Measurements from ENCODE around the gene CACNA2D4. TPM values are rescaled to one million over a fixed set of nuclear protein-coding genes. Genes with fewer than 3 reads are reported as not detected.
"Not testable (repeated sequence)": the region's sequence is repeated elsewhere in the genome, so short reads cannot be mapped to it uniquely, and the experiment has no call there.

The CACNA2D4 gene
- total RNA-seq (1.1 TPM), polyA plus RNA-seq (4.5 TPM)

- H3K4me3 ChIP-seq (ENCODE audit: low read depth, low read length) = no peak within 1 kb of the TSS
- 48% methylated on average over 18 of the region's 18 CpGs for WGBS
- no peak for DNase-seq (ENCODE audit: extremely low spot score)
- no peaks in the 10 kb centered on the region for H3K36me3 ChIP-seq (ENCODE audit: insufficient read depth)
- no peak within 1 kb of the TSS for H3K27ac ChIP-seq (ENCODE audit: low read depth)
- no peaks in the 10 kb centered on the region for H3K4me1 ChIP-seq (ENCODE audit: insufficient read depth)
These were observed at the start of gene CACNA2D4 for GRCh38 chr12:1918081-1918883. Gene CACNA2D4 (minus strand): TSS chr12:1918652. CDS start chr12:1918473, 179 bp downstream.

GRCh38 chr12:1966561-1967226, 48.2 kb upstream of the CACNA2D4 start:
- WGBS = 60% methylated on average over 4 of the region's 4 CpGs
- H3K27ac ChIP-seq (ENCODE audit: low read depth) = no peak overlapping the region
- no peak for DNase-seq (ENCODE audit: extremely low spot score)
- H3K36me3 ChIP-seq (ENCODE audit: insufficient read depth) = peaks cover 2% of the 10 kb centered on the region
- H3K4me3 ChIP-seq (ENCODE audit: low read depth, low read length) = no peak overlapping the region
- no peaks in the 10 kb centered on the region for H3K4me1 ChIP-seq (ENCODE audit: insufficient read depth)

DNA sequence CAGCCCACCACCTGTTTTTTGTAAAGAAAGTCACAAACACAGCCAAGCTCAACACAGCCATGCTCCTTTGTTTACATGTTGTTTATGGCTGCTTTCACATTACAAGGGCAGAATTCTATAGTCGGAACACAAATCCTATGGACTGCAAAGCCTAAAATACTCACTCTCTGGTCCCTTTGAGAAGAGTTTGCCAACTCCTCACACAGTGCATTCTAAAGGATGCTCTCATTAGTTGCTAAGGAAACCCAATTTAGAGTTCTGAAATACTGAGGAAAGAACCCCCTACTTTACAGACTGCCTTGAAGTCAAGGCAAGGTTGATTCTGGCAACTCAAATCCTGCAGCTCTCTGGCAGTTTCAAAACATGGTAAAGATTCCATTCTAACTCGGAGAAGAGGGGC, 47.5 kb upstream of the CACNA2D4 start:
- Histone ChIP-seq H3K4me1 (ENCODE audit: insufficient read depth) (no peaks in the 10 kb centered on the region), H3K4me3 (ENCODE audit: low read depth, low read length) (no peak overlapping the region), H3K36me3 (ENCODE audit: insufficient read depth) (peaks cover 2% of the 10 kb centered on the region), H3K27ac (ENCODE audit: low read depth) (no peak overlapping the region)
- WGBS = 72% methylated on average over 2 of the region's 2 CpGs
- no peak for DNase-seq (ENCODE audit: extremely low spot score)

- H3K36me3 ChIP-seq (ENCODE audit: insufficient read depth) = peaks cover 2% of the 10 kb centered on the region
- no peak overlapping the region for H3K27ac ChIP-seq (ENCODE audit: low read depth)
- 69% methylated on average over 5 of the region's 5 CpGs for WGBS
- H3K4me1 ChIP-seq (ENCODE audit: insufficient read depth) = no peaks in the 10 kb centered on the region
- DNase-seq (ENCODE audit: extremely low spot score) = no peak
- no peak overlapping the region for H3K4me3 ChIP-seq (ENCODE audit: low read depth, low read length)
These were observed 43.9 kb upstream of the CACNA2D4 start for GRCh38 chr12:1962051-1963020.

DNA sequence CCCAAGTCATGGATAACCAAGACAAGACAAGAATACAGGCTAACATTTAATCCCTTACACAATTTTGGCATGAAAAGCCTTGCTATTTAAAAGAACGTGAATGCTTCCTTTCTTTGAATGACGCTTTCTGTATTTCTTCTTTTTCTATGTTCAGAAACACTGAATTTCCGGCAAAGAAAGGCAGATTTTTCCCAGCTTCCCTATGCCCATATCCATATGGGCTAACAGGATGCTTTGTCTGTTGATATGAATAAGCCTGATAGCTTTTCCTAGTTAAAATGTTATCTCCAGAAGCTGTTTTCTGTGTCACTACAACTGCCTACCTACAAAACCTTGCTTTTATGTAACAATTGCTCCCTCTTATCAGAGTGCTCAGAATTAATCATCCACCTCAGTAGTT, 38.3 kb upstream of the CACNA2D4 start:
- WGBS = 91% methylated on average over 3 of the region's 3 CpGs
- Histone ChIP-seq H3K4me3 (ENCODE audit: low read depth, low read length) (no peak overlapping the region), H3K27ac (ENCODE audit: low read depth) (no peak overlapping the region), H3K4me1 (ENCODE audit: insufficient read depth) (no peaks in the 10 kb centered on the region), H3K36me3 (ENCODE audit: insufficient read depth) (peaks cover 3% of the 10 kb centered on the region)
- DNase-seq (ENCODE audit: extremely low spot score) = no peak

GRCh38 chr12:1949771-1950470, 31.5 kb upstream of the CACNA2D4 start:
- Histone ChIP-seq H3K36me3 (ENCODE audit: insufficient read depth) (no peaks in the 10 kb centered on the region), H3K27ac (ENCODE audit: low read depth) (no peak overlapping the region), H3K4me3 (ENCODE audit: low read depth, low read length) (no peak overlapping the region), H3K4me1 (ENCODE audit: insufficient read depth) (no peaks in the 10 kb centered on the region)
- WGBS = 47% methylated on average over 15 of the region's 15 CpGs
- peak; percentile 52 for DNase-seq (ENCODE audit: extremely low spot score)

- H3K27ac ChIP-seq (ENCODE audit: low read depth) = no peak overlapping the region
- no peaks in the 10 kb centered on the region for H3K36me3 ChIP-seq (ENCODE audit: insufficient read depth)
- WGBS = 92% methylated on average over 11 of the region's 11 CpGs
- H3K4me1 ChIP-seq (ENCODE audit: insufficient read depth) = no peaks in the 10 kb centered on the region
- H3K4me3 ChIP-seq (ENCODE audit: low read depth, low read length) = no peak overlapping the region
- DNase-seq (ENCODE audit: extremely low spot score) = no peak
These were observed 30.4 kb upstream of the CACNA2D4 start for GRCh38 chr12:1948883-1949282.

GRCh38 chr12:1947081-1947480, 28.6 kb upstream of the CACNA2D4 start:
- 49% methylated on average over 1 of the region's 1 CpG for WGBS
- H3K4me1 ChIP-seq (ENCODE audit: insufficient read depth) = no peaks in the 10 kb centered on the region
- DNase-seq (ENCODE audit: extremely low spot score) = no peak
- no peak overlapping the region for H3K27ac ChIP-seq (ENCODE audit: low read depth)
- H3K36me3 ChIP-seq (ENCODE audit: insufficient read depth) = no peaks in the 10 kb centered on the region
- no peak overlapping the region for H3K4me3 ChIP-seq (ENCODE audit: low read depth, low read length)

- 83% methylated on average over 3 of the region's 3 CpGs for WGBS
These were observed 27.8 kb upstream of the CACNA2D4 start for GRCh38 chr12:1946296-1946695.

DNA sequence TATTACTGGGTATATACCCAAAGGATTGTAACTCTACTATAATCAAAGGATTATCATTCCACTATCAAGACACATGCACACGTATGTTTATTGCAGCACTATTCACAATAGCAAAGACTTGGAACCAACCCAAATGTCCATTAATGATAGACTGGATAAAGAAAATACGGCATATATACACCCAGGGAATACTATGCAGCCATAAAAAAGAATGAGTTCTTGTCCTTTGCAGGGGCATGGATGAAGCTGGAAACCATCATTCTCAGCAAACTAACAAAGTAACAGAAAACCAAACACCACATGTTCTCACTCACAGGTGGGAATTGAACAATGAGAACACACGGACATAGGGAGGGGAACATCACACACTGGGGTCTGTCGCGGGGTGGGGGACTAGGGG, 27.1 kb upstream of the CACNA2D4 start:
- not testable (repeated sequence) for H3K36me3 ChIP-seq (ENCODE audit: insufficient read depth); H3K4me1 ChIP-seq (ENCODE audit: insufficient read depth); H3K27ac ChIP-seq (ENCODE audit: low read depth); DNase-seq (ENCODE audit: extremely low spot score); H3K4me3 ChIP-seq (ENCODE audit: low read depth, low read length)
- 88% methylated on average over 5 of the region's 5 CpGs for WGBS

More at GRCh38 chr12:1946296-1946695, 27.8 kb upstream of the CACNA2D4 start:
- Histone ChIP-seq H3K4me1 (ENCODE audit: insufficient read depth) (no peaks in the 10 kb centered on the region), H3K27ac (ENCODE audit: low read depth) (no peak overlapping the region), H3K36me3 (ENCODE audit: insufficient read depth) (no peaks in the 10 kb centered on the region), H3K4me3 (ENCODE audit: low read depth, low read length) (no peak overlapping the region)
- DNase-seq (ENCODE audit: extremely low spot score) = no peak

GRCh38 chr12:1939801-1940607, 21.6 kb upstream of the CACNA2D4 start:
- H3K4me3 ChIP-seq (ENCODE audit: low read depth, low read length) = no peak overlapping the region
- no peaks in the 10 kb centered on the region for H3K4me1 ChIP-seq (ENCODE audit: insufficient read depth)
- 27% methylated on average over 16 of the region's 16 CpGs for WGBS
- H3K27ac ChIP-seq (ENCODE audit: low read depth) = no peak overlapping the region
- DNase-seq (ENCODE audit: extremely low spot score) = peak; percentile 64
- H3K36me3 ChIP-seq (ENCODE audit: insufficient read depth) = no peaks in the 10 kb centered on the region

- Histone ChIP-seq H3K27ac (ENCODE audit: low read depth) (no peak overlapping the region), H3K36me3 (ENCODE audit: insufficient read depth) (no peaks in the 10 kb centered on the region), H3K4me1 (ENCODE audit: insufficient read depth) (no peaks in the 10 kb centered on the region), H3K4me3 (ENCODE audit: low read depth, low read length) (no peak overlapping the region)
- 37% methylated on average over 10 of the region's 10 CpGs for WGBS
- DNase-seq (ENCODE audit: extremely low spot score) = no peak
These were observed 20.9 kb upstream of the CACNA2D4 start for GRCh38 chr12:1939331-1939730.
